GM18858 (cell line): ENCODE measurements around the gene PLCL2.

Source experiments
- ATAC-seq: cut with Tn5 transposase; IDR thresholded peaks from one replicate; pipeline ENCODE4 v1.9.1; 2021; ENCODE audit not compliant: unreplicated experiment

Gene PLCL2

DNA sequence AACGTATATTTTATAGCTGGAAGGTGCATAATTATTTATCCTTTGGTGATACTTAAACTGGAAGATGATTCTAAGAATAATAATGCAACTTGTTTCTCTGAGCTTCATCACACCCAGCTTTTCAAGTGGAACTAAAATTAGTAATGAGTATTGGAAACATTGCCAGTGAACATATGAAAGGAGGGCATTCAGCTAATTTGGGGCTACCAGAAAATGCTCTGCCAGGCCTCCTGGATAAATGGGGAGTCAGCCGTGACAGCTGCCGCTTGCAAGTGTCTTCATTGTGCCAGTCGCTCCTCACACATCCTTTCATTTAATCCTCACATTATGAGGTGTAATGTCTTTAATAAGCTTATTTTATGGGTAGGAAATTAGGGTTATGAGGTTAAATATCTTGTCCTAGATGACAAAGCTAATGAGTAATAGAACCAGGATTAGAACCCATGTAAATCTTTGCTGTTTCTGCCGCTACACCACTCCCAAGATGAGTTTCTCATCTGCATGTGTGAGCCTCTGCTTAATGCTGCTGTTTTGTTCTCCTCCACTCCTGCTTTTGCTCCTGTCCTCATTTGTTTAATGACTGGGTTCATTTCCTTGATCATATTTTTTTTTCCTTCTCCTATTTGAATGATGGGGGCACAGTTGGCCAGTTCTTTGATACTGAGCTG lies 155.7 kb downstream of the PLCL2 start:
- no peak for ATAC-seq

DNA sequence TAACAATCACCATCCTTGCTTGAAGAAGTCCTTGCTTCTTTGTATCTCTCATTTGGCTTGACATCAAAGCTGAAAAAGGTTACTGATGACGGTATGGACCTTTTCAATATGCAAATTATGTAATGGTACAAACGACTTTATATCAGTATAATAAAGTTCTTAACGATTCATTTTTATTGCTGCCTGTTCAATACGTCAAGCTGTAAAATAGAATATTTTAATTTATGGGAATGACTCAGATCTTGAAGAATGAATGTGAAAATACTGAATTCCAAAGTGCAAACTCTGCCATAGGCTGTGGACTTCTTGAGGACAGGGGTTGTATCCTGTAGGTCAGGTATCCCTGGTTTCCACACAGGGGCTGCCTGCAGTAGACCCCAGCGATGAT lies 156.2 kb downstream of the PLCL2 start:
- ATAC-seq, result no peak

DNA sequence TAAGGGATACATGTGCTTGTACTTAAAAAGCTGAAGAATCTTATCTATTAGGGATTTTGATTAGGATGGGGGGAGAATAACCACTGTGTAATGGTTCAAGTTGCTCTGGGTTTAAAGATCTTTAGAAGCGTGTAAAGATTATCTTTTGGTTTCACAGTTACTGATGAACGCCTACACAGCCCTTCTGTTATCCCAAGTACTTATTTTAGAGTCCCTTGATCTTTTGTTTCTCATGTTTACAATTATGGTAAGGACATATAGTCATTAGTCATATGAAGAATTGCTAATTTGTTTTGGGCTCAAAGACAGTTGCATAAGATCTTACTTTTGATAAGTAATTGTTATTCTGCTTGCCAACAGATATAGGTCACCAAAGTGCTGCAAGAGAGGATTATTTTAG lies 160.1 kb downstream of the PLCL2 start:
- ATAC-seq, result peak; percentile 85

DNA sequence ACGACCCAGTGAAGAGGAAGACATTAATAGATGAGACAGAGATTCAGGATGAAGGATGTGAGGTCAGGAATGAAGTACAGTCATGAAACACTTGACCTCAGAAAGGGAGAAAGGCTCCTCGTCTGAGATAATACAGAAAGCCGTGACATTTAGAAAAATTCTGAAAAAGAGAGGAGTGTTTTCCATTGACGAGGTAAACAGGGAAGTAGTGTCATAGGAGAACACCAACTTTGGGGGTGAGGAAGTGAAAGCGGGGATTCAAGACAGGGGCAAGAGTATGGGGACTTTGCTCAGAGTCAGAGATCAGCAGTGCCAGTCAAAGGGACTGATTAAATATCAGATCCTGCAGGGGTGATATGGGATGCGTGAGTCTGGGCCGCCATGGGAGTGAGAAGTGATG lies 160.9 kb downstream of the PLCL2 start:
- ATAC-seq, result no peak

DNA sequence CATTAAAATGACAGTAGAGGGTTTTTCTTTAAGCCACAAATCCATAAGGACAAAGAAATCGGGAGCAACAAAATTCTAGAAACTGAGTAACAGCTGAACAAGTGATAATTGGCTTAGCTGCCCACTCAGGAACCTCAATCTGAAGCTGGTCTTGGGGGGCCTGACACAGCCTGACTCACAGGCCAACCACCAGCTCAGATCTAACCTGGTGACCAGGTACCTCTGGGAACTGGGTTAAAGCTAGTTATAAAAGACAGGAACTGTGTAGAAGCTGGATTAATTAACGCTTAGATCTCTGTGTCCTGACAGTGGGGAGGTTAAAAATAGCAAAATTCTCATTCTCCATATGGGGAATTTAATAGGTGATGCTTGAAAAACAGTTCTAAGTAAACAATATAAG lies 161.9 kb downstream of the PLCL2 start:
- ATAC-seq, result no peak

DNA sequence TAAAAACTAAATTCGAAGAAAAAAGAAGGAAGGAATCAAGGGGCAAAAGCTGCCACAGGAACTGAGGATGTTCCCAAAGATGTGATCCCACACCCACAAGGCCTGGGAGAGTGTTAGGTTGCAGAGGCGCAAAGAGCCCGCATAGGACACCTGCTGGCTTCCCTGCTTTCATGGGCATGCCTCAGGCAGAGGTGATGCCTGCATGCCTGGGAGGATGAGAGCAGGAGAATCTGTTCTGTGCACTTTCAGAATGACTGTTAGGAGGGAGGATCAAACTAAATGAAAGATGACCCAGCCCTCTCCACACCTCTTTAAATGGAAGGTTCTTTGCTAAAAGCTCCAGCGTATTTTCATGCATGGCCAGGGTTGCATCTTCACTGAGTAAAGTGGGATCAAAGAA lies 162.4 kb downstream of the PLCL2 start:
- no peak for ATAC-seq

DNA sequence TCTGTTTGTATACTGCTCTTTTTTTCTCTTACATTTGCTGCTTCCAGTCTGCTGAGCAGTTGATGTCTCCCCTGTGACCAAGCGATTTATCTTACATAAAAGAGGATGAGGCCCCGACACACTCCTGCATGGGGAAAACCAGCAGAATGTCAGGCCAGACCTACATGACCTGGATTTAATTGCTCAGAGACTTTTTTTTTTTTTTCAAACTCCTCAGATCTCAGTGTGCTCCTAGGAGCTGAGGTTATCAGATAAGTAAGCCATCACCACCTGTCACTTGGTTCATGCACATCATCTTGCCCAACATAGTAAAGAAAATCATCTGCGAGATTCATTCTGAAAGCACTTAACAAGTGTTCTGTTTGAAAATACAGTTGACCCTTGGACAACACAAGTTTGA lies 163.1 kb downstream of the PLCL2 start:
- ATAC-seq, result no peak

DNA sequence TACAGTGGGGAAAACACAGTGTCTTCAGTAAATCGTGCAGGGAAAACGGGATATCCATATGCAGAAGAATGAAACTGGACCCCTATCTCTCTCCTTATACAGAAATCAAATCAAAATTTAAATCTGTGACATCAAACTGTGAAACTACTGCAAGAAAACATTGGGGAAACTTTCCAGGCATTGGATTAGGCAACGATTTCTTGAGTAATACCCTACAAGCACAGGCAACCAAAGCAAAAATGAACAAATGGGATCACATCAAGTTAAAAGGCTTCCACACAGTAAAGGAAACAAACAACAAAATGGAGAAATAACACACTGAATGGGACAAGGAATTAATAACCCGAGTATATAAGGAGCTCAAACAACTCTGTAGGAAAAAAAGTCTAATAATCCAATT lies 165.3 kb downstream of the PLCL2 start:
- ATAC-seq, result no peak

DNA sequence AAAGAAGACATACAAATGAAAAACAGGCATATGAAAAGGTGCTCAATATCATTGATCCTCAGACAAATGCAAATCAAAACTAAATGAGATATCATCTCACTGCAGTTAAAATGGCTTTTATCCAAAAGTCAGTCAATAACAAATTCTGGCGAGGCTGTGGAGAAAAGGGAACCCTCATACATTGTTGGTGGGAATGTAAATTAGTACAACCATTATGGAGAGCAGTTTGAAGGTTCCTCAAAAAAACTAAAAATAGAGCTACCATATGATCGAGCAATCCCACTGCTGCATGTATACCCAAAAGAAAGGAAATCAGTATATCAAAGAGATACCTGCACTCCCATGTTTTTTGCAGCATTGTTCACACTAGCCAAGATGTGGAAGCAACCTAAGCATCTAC lies 165.8 kb downstream of the PLCL2 start:
- ATAC-seq, result no peak

DNA sequence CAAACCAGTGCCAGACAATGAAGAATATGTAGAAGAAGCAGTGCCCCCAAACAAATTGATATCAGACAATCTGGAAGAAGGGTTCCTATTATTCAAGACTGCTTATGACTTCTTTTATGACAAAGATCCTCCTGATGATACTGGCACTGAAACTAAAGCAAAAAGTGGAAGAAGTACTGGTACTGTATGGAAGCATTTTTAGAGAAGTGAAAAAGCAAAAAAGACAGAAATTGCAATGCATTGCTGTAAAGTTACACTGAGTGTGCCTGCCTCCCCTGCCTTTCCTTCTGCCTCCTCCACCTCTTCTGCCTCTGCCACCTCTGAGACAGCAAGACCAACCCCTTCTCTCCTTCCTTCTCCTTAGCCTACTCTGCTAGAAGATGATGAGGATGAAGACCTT lies 167.6 kb downstream of the PLCL2 start:
- peak; percentile 69 for ATAC-seq

DNA sequence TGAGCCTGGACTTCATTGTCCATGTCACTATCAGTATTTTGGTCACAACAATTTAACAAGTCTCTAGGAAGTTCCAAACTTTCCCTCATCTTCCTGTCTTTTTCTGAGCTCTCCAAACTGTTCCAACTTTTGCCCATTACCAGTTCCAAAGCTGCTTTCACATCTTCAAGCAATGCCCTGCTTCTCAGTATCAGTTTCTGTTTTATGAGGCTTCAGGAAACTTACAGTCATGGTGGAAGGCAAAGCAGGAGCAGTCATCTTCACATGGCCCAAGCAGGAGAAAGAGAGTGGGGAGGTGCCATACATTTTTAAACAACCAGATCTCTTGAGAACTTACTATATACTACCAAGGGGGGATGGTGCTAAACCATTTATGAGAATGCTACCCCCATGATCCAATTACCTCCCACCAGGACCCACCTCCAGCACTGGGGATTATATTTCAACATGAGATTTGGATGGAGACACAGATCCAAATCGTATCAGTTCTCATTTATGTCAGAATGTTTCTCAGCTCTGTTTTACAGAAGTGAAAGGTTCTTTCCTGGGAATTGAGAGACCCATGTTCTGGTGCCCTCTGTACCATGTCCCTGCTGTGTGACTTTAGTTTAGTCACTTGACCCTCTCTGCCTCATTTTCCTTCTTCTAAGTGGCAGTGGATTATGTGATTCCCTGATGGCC lies 169.7 kb downstream of the PLCL2 start:
- no peak for ATAC-seq

DNA sequence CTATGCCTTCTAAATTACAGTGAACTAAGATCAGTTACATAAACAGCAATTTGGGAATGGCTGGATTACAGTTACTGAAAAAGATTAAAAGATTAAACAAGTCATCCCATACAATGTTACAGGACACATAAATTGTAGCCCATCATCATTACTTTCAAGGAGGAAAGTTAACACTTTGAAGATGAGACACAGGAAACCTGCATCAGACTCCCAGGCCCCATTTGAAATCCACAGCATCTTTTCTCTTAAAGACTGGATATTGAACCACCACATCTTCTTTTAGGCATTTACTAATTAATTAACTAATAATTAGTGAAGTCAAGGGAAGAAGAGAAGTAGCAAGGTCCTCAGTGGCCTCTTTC lies 170.2 kb downstream of the PLCL2 start:
- ATAC-seq, result no peak

DNA sequence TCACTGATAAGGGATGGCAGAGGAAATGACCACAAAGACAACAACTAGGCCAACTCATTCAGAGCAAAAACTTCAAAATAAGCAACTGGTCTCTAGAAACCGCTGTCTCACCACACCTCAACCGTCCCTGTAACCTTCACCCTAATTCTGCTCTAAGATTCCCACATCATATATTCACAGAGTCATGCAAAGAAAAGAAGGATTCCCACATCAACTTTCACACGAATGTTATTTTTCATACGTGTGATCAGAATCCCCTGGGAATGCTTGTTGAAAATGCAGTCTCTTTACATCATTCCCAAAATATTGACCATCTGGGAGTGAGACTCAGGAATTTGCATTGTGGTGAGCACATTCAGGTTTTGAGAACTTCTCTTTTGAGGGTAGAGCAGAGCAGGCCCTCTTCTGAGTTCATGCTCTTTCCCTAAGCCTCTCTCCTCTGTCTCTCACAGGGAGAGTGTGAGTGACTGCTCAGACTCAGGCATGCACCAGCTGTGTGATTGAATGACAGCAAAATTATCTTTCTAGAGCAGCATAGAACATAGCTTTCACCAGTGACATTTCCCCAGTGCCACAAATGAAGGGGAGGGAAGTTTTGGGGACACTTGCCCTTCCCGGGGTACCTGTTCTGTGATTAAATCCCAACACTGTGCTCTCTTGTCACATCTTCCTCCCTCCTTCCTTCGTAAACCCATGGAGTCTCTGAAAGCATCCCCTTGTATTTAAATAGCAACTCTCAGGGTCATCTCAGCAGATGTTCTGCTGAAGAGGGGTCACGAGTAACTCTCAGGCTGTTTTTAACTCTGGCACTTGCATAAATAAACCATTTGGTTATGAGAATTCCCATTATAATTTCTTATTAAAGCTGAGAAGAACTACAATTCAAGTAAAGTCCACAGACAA lies 170.9 kb downstream of the PLCL2 start:
- ATAC-seq, result peak; percentile 63

DNA sequence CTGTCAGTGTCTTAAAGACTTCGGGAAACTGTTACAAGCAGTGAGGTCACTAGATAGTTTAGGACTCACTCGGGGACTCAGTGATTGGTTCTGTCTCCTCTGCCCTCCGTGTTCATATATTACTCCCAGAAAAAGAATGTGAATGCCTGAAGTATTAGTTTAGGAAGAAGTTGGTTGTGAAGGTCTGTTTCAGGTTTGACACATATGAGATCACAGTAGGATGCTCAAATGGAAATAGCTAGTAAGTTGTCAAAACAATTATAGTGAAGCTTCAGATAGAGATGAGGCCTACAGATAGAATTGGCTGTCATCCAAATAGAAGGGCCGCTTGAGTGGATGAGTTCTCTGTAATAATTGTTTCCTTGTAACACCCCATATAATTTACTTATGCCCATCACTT lies 172.6 kb downstream of the PLCL2 start:
- no peak for ATAC-seq

DNA sequence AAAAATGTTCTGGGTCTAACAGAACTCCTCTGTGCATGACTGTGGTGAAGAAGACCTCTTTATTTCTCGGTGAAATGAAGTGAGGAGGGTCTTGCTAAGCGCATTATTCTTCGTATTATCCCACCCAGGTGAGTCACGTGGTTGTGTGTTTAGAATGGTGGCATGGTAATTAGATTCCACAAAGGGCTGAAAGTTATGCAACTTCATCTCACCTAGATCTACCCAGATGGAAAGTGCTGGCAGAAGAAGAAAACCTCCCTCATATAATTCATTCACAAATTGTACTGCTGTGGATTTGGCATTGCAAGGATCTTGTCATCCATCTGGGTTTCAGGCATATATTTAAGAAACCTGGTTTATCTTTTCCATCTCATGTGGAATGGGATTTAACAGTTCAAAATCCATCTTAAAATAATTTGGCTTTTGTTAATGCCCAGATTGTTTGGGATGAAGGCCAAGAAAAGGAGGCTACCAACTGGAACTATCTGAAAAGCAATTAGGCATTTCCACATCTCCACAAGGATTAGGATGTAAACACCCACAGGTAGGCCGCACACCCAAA lies 175.3 kb downstream of the PLCL2 start:
- no peak for ATAC-seq

DNA sequence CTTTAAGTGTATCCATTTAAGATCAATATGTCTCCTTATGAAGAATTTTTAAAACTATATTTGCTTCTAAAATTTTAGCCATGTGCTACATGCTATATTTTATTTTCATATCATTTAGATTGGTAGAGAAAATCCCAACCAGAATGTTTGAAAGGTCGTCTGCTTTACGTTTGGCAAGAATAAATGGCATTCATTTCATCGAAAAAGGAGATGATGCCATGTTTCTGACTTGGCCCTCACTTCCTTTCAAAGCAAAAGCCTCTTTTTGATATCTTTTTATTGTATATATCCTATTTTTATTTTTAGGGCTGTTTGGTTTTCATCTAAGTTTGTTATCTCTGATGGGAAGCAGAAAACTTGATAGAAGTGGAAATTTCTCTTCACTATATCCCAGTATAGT lies 176.2 kb downstream of the PLCL2 start:
- ATAC-seq, result no peak

DNA sequence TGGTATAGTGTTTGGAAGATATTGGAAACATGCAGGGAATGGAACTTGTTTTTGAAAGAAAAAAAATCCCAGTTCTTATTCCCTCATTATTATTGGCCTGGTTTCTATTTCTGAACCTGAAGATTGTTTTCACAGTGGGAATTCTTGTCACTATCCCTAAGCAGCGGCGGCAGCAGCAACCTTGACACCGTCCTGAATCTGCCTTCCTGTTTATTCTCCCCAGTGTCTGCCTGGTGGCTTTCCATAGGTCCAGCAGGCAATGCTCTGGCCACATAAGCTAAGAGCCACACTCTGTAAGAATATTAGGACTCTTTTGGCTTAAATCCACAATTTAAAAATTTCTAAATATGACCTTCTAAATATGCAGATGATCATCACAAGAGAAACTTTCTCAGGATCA lies 178.0 kb downstream of the PLCL2 start:
- no peak for ATAC-seq

DNA sequence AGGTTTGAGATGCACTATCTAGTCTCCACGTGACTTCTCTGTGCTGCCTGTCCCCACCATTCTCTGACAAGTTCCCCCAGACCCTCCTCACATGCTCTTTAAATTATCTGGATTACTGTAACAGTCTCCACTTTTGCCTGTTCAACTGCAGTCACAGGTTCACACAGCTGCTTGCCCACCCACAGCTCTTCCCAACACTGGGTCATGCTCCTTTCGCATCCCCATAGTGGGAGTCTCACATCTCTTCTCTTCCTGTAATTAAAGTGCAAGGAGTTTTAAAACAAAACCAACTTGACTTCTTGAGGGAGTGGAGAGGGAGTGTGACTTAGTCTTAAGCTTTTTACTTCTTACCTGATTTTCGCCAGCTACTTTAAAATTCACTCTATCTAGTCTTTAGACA lies 178.8 kb downstream of the PLCL2 start:
- ATAC-seq, result no peak

DNA sequence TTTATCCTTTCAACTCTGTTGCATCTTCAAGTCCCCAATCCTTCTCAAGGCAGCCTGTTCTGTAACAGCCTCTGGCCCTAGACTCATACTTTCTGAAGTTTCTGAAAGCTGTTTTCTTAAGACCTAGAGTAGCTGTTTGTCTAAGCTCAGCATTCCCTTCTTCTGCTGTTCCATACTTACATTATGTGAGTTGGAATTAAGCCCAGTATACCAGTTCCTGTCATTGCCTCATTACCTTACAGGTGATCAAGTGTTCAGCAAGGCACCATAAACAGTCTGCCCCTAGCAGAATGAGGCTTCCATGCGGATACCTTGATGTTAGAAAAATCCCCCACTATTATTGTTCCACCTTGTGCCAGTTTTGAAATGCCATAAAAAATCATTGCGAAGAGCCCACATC lies 180.6 kb downstream of the PLCL2 start:
- ATAC-seq, result no peak

DNA sequence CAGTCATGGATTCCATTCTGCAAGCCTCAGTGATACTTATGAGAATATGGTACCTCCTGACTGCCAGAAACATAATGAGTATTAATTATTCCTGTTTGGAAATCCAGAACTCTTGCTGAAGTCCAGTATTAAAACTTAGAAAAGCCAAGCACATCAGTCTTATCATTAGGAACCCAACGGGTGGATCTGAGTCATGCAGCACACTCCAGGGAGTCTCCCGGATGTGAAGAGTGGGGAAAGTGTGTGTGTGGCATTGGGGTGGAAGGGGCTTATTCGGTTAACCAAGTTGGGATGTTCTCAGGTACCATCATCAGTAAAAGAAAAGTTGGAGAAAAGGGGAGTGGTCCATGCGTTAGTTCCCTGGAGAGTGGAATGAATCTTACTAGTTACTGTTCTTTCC lies 181.1 kb downstream of the PLCL2 start:
- no peak for ATAC-seq

DNA sequence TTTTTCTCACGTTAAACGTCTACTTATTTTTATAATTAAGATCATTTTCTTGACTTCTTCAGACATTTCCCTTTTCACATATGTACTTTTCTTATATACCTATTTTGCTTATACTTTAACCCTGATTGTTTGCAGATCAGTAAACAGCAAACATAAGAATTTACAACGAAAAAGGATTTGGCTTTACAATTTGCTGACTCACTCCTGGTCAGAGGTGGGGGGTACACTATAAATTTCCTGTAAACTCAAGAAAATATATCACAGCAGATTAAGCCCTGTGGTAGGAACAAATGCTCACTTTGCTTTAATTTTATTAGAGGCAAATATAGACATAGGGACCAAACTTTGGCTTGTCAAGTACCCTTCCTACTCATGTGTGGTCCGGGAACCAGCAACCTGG lies 185.0 kb downstream of the PLCL2 start:
- ATAC-seq, result no peak
